ENCODE results near the gene AGO1. TPM values are rescaled to one million over a fixed set of nuclear protein-coding genes. Genes with fewer than 3 reads are reported as not detected.

The AGO1 gene
- total and polyA plus RNA-seq, 2 of the 13 experiments (the other 11 are each of a cell fraction or from before 2014, with no cell fraction given): 9.2 to 18.6 TPM

GRCh38 chr1:35847935-35848565 is 35.0 kb upstream of the AGO1 start:
- no peak for ATAC-seq
- Histone ChIP-seq H3K9me3 (ENCODE audit: low read length) (no peaks in the 10 kb centered on the region), H3K9ac (ENCODE audit: insufficient read depth, low read depth, low read length) (no peak overlapping the region), H3K36me3 (replicated peaks in 1 of 2; ENCODE audit: control insufficient read depth in 1 of 2, insufficient read depth in 2 of 2, low read length in 2 of 2) (peaks cover 2 to 15% of the 10 kb centered on the region in 2 experiments; a peak in 2 of 5 replicates), H3K4me2 (ENCODE audit: low read depth, low read length) (no peak overlapping the region), H3K27ac (ENCODE audit: extremely low read length, insufficient read depth, low read length) (no peak overlapping the region), H2AFZ (ENCODE audit: low read length) (no peak overlapping the region), H4K20me1 (ENCODE audit: insufficient read depth, low read length) (no peaks in the 10 kb centered on the region; the same call in 1 of the 2 replicates), H3K79me2 (ENCODE audit: insufficient read depth, low read length) (no peaks in the 10 kb centered on the region), H3K4me3 (replicated peaks in 1 of 3; ENCODE audit: insufficient read depth in 1 of 3, low read depth in 2 of 3, low read length in 3 of 3) (no peak overlapping the region), H3K27me3 (ENCODE audit: control insufficient read depth in 1 of 2, insufficient read depth in 2 of 2, low read length in 2 of 2) (no peaks in the 10 kb centered on the region), H3K4me1 (ENCODE audit: insufficient read depth, low read length) (no peaks in the 10 kb centered on the region)
- ChIA-PET POLR2A (no interaction called here), CTCF (ENCODE audit: low intra/inter-chr PET ratio, low total read pairs) (no interaction called here)
- no peak for DNase-seq (ENCODE audit: low spot score)
- 97% methylated on average over 1 of the region's 1 CpG for WGBS (ENCODE audit: low lambda C conversion rate)
- intact Hi-C loops (cut with micrococcal nuclease; ENCODE audit: unreplicated experiment): no loop called here
- TF ChIP-seq ZNF282 (IDR thresholded peaks at IDR 0.05; ENCODE audit: partially characterized antibody): no peak
- TF ChIP-seq GPBP1L1 (CRISPR knock-in tag; IDR thresholded peaks at IDR 0.05): no peak
- TF ChIP-seq YEATS4 (CRISPR knock-in tag; IDR thresholded peaks at IDR 0.05; ENCODE audit: borderline replicate concordance): no peak
- TF ChIP-seq BHLHE40 (IDR thresholded peaks at IDR 0.05; ENCODE audit: low read length): no peak
- TF ChIP-seq POLR2AphosphoS5 (IDR thresholded peaks at IDR 0.05; ENCODE audit: low read depth, low read length): no peak
- BruUV-seq (replicated peaks): no TSS peak
- in situ Hi-C loops (cut with HindIII; ENCODE audit: extremely low pct_ligation_motif_present, low pct_unique_long_range_greater_than_20kb): no loop called here
- FAIRE-seq: no peak

GRCh38 chr1:35850051-35850450 is 33.0 kb upstream of the AGO1 start:
- no peaks in the 10 kb centered on the region for H3K79me2 ChIP-seq (ENCODE audit: insufficient read depth, low read length)
- no peak overlapping the region for H3K27ac ChIP-seq (ENCODE audit: extremely low read length, insufficient read depth, low read length)
- FAIRE-seq: no peak
- peaks cover 2 to 19% of the 10 kb centered on the region in 2 experiments; a peak in 4 of 5 replicates for H3K36me3 ChIP-seq (replicated peaks in 1 of 2; ENCODE audit: control insufficient read depth in 1 of 2, insufficient read depth in 2 of 2, low read length in 2 of 2)
- no peak overlapping the region for H3K4me2 ChIP-seq (ENCODE audit: low read depth, low read length)
- H3K4me3 ChIP-seq (replicated peaks in 1 of 3; ENCODE audit: insufficient read depth in 1 of 3, low read depth in 2 of 3, low read length in 3 of 3): no peak overlapping the region
- H3K27me3 ChIP-seq (ENCODE audit: control insufficient read depth in 1 of 2, insufficient read depth in 2 of 2, low read length in 2 of 2): no peaks in the 10 kb centered on the region
- no peak overlapping the region for H2AFZ ChIP-seq (ENCODE audit: low read length)
- CTCF ChIA-PET (ENCODE audit: low intra/inter-chr PET ratio, low total read pairs): no interaction called here
- no peak for ATAC-seq
- no peaks in the 10 kb centered on the region for H3K9me3 ChIP-seq (ENCODE audit: low read length)
- POLR2A ChIA-PET: no interaction called here
- H3K4me1 ChIP-seq (ENCODE audit: insufficient read depth, low read length): no peaks in the 10 kb centered on the region
- intact Hi-C loops (cut with micrococcal nuclease; ENCODE audit: unreplicated experiment): no loop called here
- no TSS peak for BruUV-seq (replicated peaks)
- H4K20me1 ChIP-seq (ENCODE audit: insufficient read depth, low read length): no peaks in the 10 kb centered on the region; the same call in 1 of the 2 replicates
- 97% methylated on average over 2 of the region's 2 CpGs for WGBS (ENCODE audit: low lambda C conversion rate)
- H3K9ac ChIP-seq (ENCODE audit: insufficient read depth, low read depth, low read length): no peak overlapping the region
- DNase-seq (ENCODE audit: low spot score): no peak
- in situ Hi-C loops (cut with HindIII; ENCODE audit: extremely low pct_ligation_motif_present, low pct_unique_long_range_greater_than_20kb): no loop called here
- TF ChIP-seq JUN (CRISPR knock-in tag; IDR thresholded peaks at IDR 0.05): no peak
- no peak for TF ChIP-seq ZBTB14 (CRISPR knock-in tag; IDR thresholded peaks at IDR 0.05)
- TF ChIP-seq ZNF496 (CRISPR knock-in tag; IDR thresholded peaks at IDR 0.05; ENCODE audit: insufficient replicate concordance): no peak
- no peak for TF ChIP-seq SRSF9 (IDR thresholded peaks at IDR 0.05; ENCODE audit: borderline replicate concordance, insufficient read depth, low read depth, low read length, poor library complexity, severe bottlenecking)
- TF ChIP-seq NR2C2 (CRISPR knock-in tag; IDR thresholded peaks at IDR 0.05; ENCODE audit: borderline replicate concordance): no peak
- TF ChIP-seq ZNF746 (CRISPR knock-in tag; IDR thresholded peaks at IDR 0.05): no peak
- TF ChIP-seq ZNF335 (CRISPR knock-in tag; IDR thresholded peaks at IDR 0.05): no peak
- no peak for TF ChIP-seq ARNT (IDR thresholded peaks at IDR 0.05)
- TF ChIP-seq ZNF816 (CRISPR knock-in tag; IDR thresholded peaks at IDR 0.05; ENCODE audit: borderline replicate concordance): no peak
- no peak for TF ChIP-seq ATM (IDR thresholded peaks at IDR 0.05; ENCODE audit: borderline replicate concordance)
- TF ChIP-seq SALL1 (CRISPR knock-in tag; IDR thresholded peaks at IDR 0.05): no peak
